Measurements from ENCODE around the gene PCDH9. TPM values are rescaled to one million over a fixed set of nuclear protein-coding genes. Genes with fewer than 3 reads are reported as not detected.

PCDH9 gene
- total and polyA plus RNA-seq, 2 of the 4 experiments (the other 2 are of a cell fraction), result 2.2 to 10.2 TPM

GRCh38 chr13:66879988-66880387 is 350.1 kb downstream of the PCDH9 start:
- Histone ChIP-seq H3K4me3 (ENCODE audit: insufficient read depth, low read depth, low read length) (no peak overlapping the region), H2BK120ac (ENCODE audit: low read depth, low read length) (no peak overlapping the region), H4K20me1 (ENCODE audit: insufficient read depth, low read length) (no peaks in the 10 kb centered on the region), H3K18ac (ENCODE audit: low read depth, low read length) (no peak overlapping the region), H3K27ac (ENCODE audit: insufficient read depth, low read length) (no peak overlapping the region), H2AFZ (replicated peaks; ENCODE audit: low read length, poor library complexity) (no peak overlapping the region), H3K36me3 (ENCODE audit: control insufficient read depth, insufficient read depth, low read length) (no peaks in the 10 kb centered on the region), H3K56ac (ENCODE audit: extremely low read depth, insufficient read depth, low read length) (no peak overlapping the region), H3K27me3 (ENCODE audit: control insufficient read depth, insufficient read depth, low read length) (no peaks in the 10 kb centered on the region), H3K9me3 (ENCODE audit: control insufficient read depth, insufficient read depth, low read length) (no peaks in the 10 kb centered on the region), H4K91ac (ENCODE audit: insufficient read depth, low read depth, low read length) (no peak overlapping the region), H3K9ac (ENCODE audit: low read depth, low read length) (no peak overlapping the region), H2BK20ac (ENCODE audit: low read depth, low read length) (no peak overlapping the region), H3K4me1 (ENCODE audit: control insufficient read depth, insufficient read depth, low read length) (no peaks in the 10 kb centered on the region), H3K14ac (replicated peaks; ENCODE audit: low read depth, low read length) (no peak overlapping the region), H3K4me2 (ENCODE audit: low read depth, low read length) (no peak overlapping the region), H2AK5ac (ENCODE audit: low read depth, low read length) (no peak overlapping the region), H3K79me1 (ENCODE audit: low read depth in 1 of 2, low read length in 2 of 2) (no peaks in the 10 kb centered on the region), H4K8ac (ENCODE audit: low read depth in 2 of 2, low read length in 2 of 2) (no peak overlapping the region), H2AK9ac (replicated peaks; ENCODE audit: low read depth, low read length, poor library complexity) (no peak overlapping the region), H3K9me1 (ENCODE audit: insufficient read depth, low read length) (no peaks in the 10 kb centered on the region), H3K23ac (ENCODE audit: low read depth, low read length) (no peak overlapping the region), H2BK15ac (ENCODE audit: low read depth, low read length) (no peak overlapping the region), H4K5ac (ENCODE audit: low read depth, low read length) (no peak overlapping the region), H2BK5ac (ENCODE audit: low read depth, low read length, poor library complexity, severe bottlenecking) (no peak overlapping the region), H3K4ac (ENCODE audit: low read depth, low read length) (no peak overlapping the region)
- DNase-seq, result no peak
- CTCF ChIA-PET, result no interaction called here
- intact Hi-C loops (cut with micrococcal nuclease), result no loop called here
- in situ Hi-C loops (cut with MboI; ENCODE audit: low sequenced_read_pairs), result no loop called here
- POLR2A ChIA-PET (ENCODE audit: unreplicated experiment), result no interaction called here
- dilution Hi-C loops (cut with HindIII; ENCODE audit: low sequenced_read_pairs, unreplicated experiment), result no loop called here
- no TSS peak for BruUV-seq (replicated peaks)
- no peak for ATAC-seq (ENCODE audit: low read depth)
- WGBS, 2 experiments (ENCODE audit: extremely low coverage in 2 of 2, insufficient read length in 1 of 2), result no CpG with 5 or more reads among the region's 1 CpG
- no peak for TF ChIP-seq RAD21 (IDR thresholded peaks at IDR 0.05; ENCODE audit: low read length)
- no peak for TF ChIP-seq BHLHE40 (IDR thresholded peaks at IDR 0.05; ENCODE audit: low read depth, low read length)
- TF ChIP-seq MAFK (IDR thresholded peaks at IDR 0.05; ENCODE audit: low read depth, low read length), result no peak
- TF ChIP-seq USF2 (IDR thresholded peaks at IDR 0.05; ENCODE audit: low read depth, low read length), result no peak
- TF ChIP-seq CTCF (conservative IDR thresholded peaks at IDR 0.05; ENCODE audit: low read depth, low read length), result no peak
- TF ChIP-seq POLR2A (IDR thresholded peaks at IDR 0.05; ENCODE audit: low read depth, low read length), result no peak
- no peak for TF ChIP-seq MAZ (IDR thresholded peaks at IDR 0.05; ENCODE audit: borderline replicate concordance, low read depth, low read length)
- no peak for TF ChIP-seq CEBPB (IDR thresholded peaks at IDR 0.05; ENCODE audit: low read depth, low read length)
- no peak for TF ChIP-seq RFX5 (IDR thresholded peaks at IDR 0.05; ENCODE audit: low read depth, low read length)
- TF ChIP-seq SMC3 (IDR thresholded peaks at IDR 0.05; ENCODE audit: low read depth, low read length), result no peak
- TF ChIP-seq NFE2L2 (IDR thresholded peaks at IDR 0.05; ENCODE audit: low read depth, low read length), result no peak
- TF ChIP-seq CHD1 (IDR thresholded peaks at IDR 0.05; ENCODE audit: low read depth, low read length), result no peak
- no peak for TF ChIP-seq RCOR1 (IDR thresholded peaks at IDR 0.05; ENCODE audit: insufficient replicate concordance, low read length)

All from IMR-90 (cell line).